Measurements from ENCODE around the gene CACNA1G.
A peak's percentile ranks its signal among the peaks of the same experiment; 100 is the strongest.

The CACNA1G gene

DNA sequence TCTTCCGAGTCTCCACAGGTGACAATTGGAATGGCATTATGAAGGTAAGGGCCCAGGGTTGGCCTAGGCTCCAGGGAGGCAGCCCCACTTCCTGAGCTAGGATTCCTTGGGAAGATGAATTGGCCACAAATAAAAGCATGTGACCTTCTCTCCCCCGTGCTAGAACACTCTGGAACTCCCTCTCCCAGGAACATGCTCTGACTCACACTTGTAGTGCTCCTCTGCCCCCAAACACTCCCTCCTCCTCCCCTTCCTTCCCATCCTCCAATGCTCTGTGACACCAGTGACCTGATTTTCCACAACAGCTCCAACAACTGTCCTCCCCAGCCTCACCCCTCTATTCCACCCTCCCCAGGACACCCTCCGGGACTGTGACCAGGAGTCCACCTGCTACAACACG lies 57.8 kb downstream of the CACNA1G start:
- DNase-seq: no peak

DNA sequence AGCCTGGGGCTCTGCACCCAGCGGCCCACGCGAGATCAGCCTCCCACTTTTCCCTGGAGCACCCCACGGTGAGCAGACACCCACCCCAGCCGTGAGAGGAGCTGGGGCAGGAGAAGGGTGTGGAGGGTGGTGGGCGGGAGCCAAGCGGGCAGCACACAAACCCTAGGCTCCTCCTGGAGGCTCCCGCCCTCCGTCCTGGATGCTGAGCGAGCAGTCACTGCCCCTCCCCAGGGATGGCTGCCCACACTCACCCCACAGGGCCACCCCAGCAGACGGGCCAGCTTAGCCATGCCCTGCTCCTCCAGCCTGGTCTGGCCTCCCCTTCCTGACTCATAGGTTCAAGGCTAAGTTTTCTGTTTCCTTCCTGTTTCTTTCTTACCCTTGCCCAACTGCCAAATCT lies 58.4 kb downstream of the CACNA1G start:
- DNase-seq: no peak

DNA sequence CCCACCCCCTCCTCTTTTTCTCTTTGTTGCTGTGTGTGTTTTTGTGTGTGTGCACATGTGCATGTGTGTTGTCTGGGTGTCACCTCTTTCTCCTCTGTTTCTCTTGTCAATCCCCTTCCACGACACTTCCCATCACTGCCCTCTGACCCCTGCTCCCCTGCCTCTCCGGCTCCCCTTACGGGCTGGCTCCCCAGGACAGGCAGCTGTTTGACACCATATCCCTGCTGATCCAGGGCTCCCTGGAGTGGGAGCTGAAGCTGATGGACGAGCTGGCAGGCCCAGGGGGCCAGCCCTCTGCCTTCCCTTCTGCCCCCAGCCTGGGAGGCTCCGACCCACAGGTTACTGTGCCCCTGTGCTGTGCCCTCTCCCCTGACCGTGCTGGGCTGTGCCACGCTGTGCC lies 59.0 kb downstream of the CACNA1G start:
- DNase-seq: no peak

DNA sequence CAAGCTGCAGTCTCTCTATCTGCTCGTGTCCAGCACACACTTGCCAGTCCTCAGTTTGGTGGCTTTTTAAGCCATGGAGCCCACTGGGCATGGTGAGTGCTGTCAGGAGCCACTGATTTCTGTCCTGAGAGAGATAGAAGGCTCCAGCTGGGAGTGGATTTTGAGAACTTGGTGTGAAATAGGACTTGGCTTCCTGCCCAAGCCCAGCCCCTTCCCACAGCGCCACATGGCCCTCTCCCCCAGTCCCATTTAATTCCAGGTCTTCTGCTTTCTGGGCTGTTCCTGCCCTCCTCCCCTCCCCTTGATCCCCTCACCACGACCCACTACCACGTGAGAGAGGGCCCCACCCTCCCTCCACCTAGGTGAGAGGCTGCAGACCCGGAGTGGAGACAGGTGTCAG lies 59.7 kb downstream of the CACNA1G start:
- DNase-seq: peak in 1 of 2 experiments; percentile 40

DNA sequence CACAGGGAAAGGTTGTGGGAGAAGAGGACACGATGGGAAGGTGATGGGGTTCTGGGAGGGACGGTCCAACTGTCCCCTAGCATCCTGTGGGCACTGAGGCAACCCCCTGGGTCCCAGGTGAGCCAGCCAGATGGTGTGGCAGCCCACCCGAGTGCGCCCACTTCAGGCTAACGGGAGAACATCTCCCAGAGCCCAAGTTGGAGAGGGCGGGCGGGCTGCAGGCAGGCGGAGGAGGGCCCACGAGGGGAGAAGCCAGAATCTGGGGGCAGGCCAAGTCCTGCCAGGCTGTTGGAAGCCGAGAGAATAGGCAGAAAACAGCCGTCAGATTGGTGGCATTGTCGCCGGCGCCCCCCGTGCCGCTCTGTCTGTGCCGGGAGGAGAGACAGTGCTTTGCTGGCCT lies 60.3 kb downstream of the CACNA1G start:
- peak in 1 of 2 experiments; percentile 35 for DNase-seq

DNA sequence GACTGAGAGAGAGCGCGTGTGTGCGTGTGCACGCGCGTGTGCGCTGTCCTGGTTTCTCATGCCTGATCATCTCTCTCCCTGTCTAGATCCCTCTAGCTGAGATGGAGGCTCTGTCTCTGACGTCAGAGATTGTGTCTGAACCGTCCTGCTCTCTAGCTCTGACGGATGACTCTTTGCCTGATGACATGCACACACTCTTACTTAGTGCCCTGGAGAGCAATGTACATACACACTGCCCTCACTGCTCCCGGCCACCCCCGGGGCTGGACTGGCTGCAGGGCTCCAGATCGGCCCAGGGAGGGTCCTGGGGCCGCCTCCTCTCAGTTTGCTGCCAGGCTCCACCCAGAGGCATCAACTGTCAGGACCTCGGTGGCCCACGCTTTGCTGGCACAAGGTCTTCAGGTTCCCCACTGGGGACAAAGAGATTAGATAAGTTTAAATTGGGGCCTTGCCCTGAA lies 61.1 kb downstream of the CACNA1G start:
- no peak for DNase-seq

DNA sequence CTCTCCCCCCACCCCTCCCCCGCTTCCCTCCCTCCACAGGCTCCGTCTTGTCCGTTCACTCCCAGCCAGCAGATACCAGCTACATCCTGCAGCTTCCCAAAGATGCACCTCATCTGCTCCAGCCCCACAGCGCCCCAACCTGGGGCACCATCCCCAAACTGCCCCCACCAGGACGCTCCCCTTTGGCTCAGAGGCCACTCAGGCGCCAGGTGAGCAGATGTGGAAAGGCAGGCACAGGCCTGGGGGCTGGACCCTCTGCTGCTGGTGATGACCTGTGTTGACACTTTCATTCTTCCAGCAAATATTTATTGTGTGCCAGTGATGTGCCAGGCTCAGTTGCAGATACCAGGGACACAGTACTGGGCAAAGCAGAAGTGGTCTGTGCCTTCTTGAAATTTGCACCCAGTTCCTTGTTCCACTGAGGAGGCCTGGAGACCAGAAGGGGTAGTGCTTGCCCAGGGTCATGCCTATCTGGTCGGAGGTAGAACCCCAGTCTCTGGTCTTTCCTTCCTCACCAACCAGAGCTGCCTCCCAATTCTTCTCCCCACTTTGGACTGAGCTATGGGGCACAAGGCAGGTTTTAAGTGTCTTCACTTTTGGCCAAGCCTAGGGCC lies 63.9 kb downstream of the CACNA1G start:
- DNase-seq: no peak

DNA sequence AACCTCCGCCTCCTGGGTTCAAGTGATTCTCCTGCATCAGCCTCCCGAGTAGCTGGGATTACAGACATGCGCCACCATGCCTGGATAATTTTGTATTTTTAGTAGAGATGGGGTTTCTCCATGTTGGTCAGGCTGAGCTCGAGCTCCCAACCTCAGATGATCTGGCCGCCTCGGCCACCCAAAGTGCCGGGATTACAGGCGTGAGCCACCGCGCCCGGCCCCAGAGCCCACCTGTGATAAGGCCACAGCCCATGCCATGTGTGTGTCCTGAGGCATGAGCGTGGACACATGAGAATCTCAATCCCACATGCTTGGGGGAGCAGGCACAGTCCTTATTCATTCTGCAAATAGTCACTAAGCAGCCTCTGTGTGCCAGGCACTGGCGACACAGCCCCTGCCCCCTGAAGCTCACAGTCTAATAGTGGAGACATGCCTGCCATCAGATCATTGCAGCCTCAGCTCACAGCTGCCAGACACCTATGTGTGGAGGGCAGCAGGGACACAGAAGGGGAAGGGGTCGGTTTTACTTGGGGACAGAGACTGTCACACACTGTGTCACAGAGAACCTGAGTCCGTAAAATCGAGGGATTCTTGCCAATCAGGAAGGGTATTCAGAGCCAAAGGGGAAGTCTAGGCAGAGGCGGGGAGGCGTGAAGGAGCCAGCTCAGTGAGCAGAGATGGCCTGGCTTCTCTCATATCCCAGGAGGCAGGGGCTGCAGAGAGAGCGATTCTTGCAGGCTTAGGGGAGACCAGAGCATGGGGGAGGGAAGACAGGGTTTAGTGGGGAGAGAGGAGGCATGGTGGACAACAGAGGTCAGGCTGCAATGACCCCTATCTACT lies 64.7 kb downstream of the CACNA1G start:
- peak in 1 of 2 experiments; percentile 20 for DNase-seq

DNA sequence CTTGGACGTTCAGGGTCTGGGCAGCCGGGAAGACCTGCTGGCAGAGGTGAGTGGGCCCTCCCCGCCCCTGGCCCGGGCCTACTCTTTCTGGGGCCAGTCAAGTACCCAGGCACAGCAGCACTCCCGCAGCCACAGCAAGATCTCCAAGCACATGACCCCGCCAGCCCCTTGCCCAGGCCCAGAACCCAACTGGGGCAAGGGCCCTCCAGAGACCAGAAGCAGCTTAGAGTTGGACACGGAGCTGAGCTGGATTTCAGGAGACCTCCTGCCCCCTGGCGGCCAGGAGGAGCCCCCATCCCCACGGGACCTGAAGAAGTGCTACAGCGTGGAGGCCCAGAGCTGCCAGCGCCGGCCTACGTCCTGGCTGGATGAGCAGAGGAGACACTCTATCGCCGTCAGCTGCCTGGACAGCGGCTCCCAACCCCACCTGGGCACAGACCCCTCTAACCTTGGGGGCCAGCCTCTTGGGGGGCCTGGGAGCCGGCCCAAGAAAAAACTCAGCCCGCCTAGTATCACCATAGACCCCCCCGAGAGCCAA lies 65.6 kb downstream of the CACNA1G start:
- DNase-seq: peak; percentile 57 to 86

DNA sequence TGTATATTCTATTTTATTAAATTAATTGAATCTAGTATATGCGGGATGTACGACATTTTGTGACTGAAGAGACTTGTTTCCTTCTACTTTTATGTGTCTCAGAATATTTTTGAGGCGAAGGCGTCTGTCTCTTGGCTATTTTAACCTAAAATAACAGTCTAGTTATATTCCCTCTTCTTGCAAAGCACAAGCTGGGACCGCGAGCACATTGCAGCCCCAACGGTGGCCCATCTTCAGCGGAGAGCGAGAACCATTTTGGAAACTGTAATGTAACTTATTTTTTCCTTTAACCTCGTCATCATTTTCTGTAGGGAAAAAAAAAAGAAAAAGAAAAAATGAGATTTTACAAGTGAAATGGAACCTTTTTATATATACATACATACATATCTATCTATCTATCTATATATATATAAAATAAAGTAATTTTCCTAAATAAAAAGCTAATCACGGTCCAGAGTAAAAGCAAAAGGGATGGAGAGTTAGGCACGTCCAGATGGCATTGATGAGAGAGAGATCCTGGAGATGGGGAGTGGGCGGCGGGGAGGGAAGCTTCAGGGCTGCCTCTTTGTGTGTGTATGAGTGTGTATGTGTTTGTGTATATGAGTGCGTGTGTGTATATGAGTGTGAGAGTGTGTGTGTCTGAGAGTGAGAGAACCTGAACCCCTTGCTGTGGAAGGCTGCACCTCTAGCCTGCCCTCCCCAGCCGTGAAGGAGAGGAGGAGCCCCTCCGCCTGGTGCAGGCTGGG lies 66.7 kb downstream of the CACNA1G start:
- no peak for DNase-seq

DNA sequence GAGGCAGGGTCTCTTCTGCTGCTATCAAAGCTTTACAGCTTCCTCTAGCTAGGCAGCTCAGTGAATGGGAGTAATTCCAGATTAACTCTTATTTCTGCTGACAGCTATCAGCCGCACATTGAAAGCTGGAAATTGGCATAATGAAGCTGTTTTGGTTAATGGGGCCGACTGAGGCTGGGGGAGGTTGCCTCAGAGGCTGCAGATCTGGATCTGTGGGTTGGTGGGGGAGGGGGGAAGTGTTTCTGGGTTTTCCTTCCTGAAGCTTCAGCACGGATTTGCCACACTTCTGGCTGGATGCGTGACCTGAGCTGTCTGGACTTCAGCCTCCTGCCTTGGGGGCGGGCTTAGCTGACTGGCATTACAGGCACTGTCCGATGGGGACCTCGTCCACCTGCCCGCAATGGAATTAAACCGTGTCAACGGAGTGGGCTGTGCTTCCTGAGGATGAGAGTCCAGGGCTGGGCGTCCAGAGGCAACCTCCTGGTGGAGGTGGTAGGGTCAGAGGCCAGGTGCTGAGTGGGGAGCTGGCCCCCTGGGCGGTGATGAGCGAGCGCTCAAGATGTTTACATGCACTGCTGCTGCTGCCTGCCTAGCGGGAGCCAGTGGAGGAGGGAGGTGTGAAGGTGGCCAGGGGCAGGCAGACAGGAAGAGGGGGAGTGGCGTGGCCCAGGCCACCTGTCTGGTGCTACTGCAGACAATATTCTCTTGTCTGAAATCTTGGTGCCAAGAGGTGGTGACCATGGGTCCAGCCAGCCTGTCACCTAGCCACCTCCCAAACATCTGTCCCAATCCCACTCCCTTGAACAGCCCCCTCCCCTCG lies 67.5 kb downstream of the CACNA1G start:
- peak in 1 of 2 experiments; percentile 42 for DNase-seq

DNA sequence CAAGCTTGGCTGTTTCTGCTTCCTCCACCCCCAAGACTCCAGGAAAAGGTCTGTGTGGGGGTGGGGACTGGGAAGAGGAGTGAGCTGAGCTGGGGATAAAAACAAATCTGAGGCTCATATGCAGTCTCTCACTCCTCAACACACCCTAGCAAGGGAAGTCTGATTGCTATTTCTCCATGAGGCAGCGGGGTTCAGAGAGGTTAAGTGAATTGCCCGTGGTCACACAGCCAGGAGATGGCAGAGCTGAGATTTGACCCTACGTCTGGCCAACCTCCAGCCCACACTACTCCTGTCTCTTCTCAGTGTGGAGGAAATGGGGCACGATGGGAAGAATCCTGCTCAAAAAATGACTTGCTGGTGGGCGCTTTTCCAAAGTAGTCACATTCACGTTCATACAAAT lies 69.4 kb downstream of the CACNA1G start:
- DNase-seq: no peak

DNA sequence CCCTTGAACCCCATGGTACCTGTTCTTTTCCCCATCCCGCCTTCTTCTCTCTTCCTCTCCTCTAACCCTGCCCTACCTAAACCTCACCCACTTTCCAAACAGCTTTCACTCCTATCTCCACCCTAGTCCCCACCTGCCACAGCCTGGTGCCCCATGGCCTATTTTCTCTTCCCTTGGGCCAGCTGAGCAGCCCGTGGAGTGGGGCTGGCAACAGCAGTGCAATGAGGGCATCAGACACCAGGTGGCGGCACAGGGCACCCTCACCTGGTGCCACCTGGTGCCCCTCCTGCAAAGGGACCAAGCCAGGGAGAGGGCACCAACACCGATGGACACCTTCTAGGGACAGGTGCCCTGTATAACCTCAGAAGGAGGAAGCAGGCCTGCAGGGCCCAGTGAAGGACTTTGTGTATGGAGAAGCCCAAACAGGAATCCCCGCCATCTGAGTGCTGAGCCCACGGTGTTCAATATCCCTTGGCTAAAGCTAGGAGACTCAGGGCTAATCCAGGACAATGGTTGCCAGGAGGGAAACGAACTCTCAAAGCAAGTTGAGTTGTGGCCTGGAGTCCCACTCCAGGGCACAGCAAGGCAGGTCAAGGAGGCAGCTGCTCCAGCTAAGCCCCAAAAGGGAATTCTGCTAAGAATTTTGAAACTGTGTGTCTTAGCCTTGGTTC lies 70.1 kb downstream of the CACNA1G start:
- DNase-seq: peak in 1 of 2 experiments; percentile 59

DNA sequence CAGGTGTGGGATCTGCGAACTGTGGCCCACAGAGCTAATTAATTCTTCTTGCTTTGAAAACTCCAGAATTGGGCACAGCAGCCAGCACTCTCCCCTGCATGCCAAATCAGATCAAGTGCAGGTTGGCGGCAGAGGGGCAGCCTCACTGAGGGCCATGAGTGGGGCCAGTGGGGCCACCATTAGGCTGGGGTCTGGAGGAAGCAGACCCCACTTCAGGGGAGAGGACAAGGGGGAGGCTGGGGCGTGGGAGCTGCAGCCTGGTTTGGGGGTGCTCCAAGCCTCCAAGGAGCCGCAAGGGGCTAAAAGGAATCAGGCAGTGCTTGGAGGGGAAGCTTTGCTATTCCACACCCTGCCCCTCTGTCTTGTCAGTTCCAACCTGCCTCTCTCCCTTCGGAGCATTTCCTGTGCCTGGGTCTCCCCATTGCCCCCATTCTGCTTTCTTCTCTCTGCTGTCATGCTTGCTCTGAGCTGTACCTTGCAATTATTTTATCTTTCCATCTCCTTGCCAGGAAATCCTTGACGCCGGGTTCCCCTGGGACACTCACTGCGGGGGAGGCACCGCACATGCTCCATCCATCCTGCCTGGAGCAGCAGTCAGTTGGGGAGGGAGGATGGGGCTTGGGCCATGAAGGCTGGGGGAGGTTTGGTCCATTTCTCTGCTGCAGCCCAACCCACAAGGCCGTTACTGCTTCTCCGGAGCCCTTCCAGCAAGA lies 70.8 kb downstream of the CACNA1G start:
- DNase-seq: no peak

DNA sequence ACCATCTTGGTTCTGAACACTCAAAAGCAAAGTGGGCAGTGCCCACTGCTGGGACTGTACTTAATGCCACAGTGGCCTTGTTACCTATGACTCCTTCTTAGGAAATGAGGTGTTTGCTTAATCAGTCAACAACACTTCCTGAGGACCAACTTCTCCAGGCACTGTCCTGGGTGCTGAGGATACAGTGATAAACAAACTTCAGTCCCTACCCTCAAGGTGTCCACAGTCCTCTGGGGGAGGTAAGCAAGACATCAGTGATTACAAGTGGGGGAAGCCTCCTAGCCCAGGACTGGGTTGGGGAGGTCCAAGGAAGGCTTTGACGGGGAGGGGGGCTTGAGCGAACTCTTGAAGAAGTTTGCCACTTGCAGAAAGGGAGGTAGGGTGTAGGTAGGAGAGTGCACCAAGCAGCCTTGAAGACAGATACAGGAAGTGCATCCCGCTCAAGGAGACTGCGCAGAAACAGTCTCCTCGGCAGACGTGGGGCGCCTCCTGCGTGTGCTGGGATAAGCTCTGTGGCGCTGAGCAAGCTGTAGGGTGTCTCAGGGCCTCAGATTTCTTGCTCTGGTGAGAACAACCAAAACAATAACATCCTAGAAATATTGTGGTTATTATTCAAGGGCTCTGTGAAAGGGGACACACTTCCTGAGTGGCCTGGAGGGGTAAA lies 71.5 kb downstream of the CACNA1G start:
- no peak for DNase-seq

DNA sequence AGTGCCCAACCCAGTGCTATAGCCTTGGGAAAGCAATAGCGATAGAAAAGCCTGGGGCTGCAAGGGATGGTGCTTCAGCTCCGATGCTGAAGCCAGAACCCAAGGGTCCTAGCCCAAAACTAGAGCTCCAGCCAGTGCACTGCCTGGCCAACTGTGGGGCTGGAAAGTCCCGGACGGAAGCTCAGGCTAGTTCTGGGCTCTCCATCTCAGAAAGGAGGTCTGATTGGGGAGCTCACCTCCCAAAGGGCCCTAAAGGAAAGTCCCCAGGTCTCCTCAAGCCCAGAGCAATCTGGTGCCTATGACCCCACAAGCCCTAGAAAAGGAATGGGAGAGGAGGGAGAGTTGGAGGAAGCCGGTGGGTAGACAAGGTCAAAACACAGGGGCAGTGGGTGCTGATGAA lies 72.1 kb downstream of the CACNA1G start:
- no peak for DNase-seq

DNA sequence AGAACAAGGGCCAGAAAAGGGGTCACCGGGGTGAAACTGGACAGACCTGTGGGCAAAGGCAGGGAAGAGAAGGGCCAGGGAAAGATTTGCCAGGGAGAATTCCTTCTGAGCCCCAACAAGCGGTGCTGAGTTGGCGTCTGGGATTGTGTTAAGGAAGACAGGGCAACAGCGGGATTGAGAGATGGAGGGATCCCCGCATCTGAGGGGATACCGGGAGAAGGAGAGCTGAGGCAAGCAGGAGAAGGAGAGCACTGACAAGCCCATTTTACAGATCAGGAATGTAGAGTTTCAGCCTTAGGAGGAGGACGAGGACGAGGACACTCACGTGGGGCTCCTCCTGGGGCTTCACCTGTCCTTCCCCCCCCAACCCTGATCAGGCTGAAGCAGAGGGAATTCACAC lies 73.2 kb downstream of the CACNA1G start:
- no peak for DNase-seq

DNA sequence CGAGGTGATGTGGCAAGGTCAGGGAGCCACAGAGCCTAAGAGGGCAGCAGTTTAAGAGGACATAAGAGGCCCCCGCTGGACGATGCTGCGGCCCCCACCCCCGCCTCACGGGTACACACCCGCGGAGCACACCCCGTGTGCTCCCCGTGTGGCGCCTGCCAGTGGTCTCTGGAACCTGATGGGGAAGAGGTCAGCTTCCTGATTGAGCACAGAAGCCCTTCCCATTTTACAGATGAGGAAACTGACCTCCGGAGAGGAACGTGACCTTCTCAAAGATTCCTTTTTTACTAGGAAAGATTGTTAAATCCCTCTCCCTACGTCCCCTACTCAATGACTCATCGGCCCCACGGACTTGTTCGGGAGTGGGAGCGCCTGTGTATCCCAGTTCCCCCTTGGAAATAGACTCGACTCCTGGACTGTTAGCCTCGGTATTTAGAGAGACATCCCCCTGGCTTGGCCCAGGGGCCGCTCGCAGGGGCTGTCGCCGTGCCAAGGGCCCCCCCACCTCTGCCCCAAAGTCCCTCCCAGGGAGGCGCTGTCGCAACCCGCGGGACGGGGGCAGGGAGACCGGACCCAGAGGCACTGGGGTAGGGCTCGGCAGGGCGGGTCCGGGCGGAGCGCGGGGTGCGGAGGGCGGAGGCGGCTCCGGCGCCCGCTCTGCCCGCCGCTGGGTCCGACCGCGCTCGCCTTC lies 73.9 kb downstream of the CACNA1G start, which contains the start of gene ABCC3:
Gene ABCC3, plus strand, starts transcription at position 658 of the 691 bp plus-strand sequence. CDS start 56 bp downstream, outside the sequence.
- DNase-seq: no peak

DNA sequence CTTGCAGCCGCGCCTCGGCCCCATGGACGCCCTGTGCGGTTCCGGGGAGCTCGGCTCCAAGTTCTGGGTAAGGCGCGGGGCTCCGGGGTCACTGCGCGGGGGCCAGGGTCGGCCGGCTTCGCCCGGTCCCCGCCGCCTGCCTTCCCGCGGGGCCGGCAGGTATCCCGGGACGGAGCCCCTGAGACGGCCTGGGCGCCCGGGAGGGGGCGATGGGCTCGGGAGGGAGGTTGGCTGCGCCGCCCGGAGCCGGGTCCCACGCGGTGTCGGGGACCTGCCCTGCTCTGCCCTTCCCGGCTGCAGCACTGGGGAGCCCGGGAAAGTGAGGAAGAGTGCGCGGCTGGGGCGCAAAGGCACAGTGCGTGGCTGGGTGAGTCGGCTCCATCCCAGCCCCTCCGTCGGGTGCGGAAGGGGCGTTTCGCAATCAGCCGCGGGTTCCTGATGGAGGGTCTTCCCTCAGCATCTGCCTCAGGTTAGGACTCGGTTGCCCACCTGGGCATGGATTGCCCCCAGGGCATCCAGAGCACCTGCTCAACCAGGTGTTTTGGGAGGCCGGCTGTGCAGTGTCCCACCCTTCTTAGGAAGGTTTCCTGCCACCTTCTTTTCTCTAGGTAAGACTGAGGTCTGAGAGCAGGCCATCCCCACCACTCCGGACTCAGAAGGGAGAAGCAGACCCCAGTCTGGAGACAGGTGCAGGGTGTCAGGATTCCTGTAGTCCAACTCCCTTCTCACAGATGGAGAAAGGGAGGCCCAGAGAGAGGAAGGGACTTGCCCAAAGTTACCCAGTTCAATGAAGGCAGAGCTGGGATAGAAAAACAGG lies 74.6 kb downstream of the CACNA1G start:
- DNase-seq: peak in 1 of 2 experiments; percentile 14
